AG04449 (cell line): ENCODE results near the gene RAB11FIP4.

Source experiments
- CTCF ChIA-PET: fragments of 350-600 bp; formaldehyde crosslinking; extraction: SDS; loops from one replicate; lab custom pipeline; 2021; ENCODE audit warnings: antibody characterized with exemption; lab: Yijun Ruan, JAX
- POLR2A ChIA-PET: fragments of 400-600, 350-600 bp; formaldehyde crosslinking; extraction: SDS; loops from one replicate; lab custom pipeline; 2020; ENCODE audit warnings: antibody characterized with exemption, inconsistent platforms; lab: Yijun Ruan, JAX
- DNase-seq: peaks from one replicate; pipeline ENCODE4 v3.0.0-alpha.2; 2010; ENCODE audit warnings: low read depth, low spot score
- H3K4me3 ChIP-seq: 2 replicates; pipeline ENCODE4 v1.5.1; 2011; ENCODE audit warnings: low read depth, mild to moderate bottlenecking, control low read depth, low read length
- CTCF ChIP-seq: IDR thresholded peaks from one replicate; pipeline ENCODE4 v1.5.1; 2011; ENCODE audit warnings: mild to moderate bottlenecking, moderate library complexity, low read length, control low read depth, inconsistent platforms; ENCODE audit not compliant: insufficient read depth; ENCODE audit errors: missing control alignments

RAB11FIP4 gene

GRCh38 chr17:31490019-31490650, 98.7 kb downstream of the RAB11FIP4 start:
- TF ChIP-seq CTCF: no peak
- DNase-seq: no peak
- H3K4me3 ChIP-seq: no peak overlapping the region
- ChIA-PET CTCF (no interaction called here), POLR2A (interaction anchor here (0.6 kb wide), 1 partner anchor 10 kb away, joined by 3 read pairs; no protein-coding TSS in a partner anchor)

- ChIA-PET POLR2A (no interaction called here), CTCF (interaction anchor here (1.1 kb wide), 1 partner anchor 54 kb away, joined by 4 read pairs; no protein-coding TSS in a partner anchor)
- no peak overlapping the region for H3K4me3 ChIP-seq
- no peak for TF ChIP-seq CTCF
- DNase-seq: no peak
Observed at GRCh38 chr17:31490671-31491375, 99.3 kb downstream of the RAB11FIP4 start.

GRCh38 chr17:31491376-31492131, 100.1 kb downstream of the RAB11FIP4 start:
- H3K4me3 ChIP-seq: no peak overlapping the region
- ChIA-PET CTCF (interaction anchor here (1.1 kb wide), 1 partner anchor 54 kb away, joined by 4 read pairs; no protein-coding TSS in a partner anchor), POLR2A (no interaction called here)
- DNase-seq: no peak
- TF ChIP-seq CTCF: no peak

- CTCF ChIA-PET: interaction anchor here (0.8 to 1.1 kb wide), 3 partner anchors 43 to 55 kb away, joined by 3 to 6 read pairs (median 4); no protein-coding TSS in a partner anchor
- no peak for DNase-seq
- POLR2A ChIA-PET: no interaction called here
- H3K4me3 ChIP-seq: no peak overlapping the region
- no peak for TF ChIP-seq CTCF
Observed at GRCh38 chr17:31492206-31492605, 100.7 kb downstream of the RAB11FIP4 start.

GRCh38 chr17:31492880-31493655, 101.6 kb downstream of the RAB11FIP4 start:
- ChIA-PET CTCF (interaction anchor here (0.8 to 1.0 kb wide), 2 partner anchors 42 to 56 kb away, joined by 3 to 6 read pairs; no protein-coding TSS in a partner anchor), POLR2A (no interaction called here)
- H3K4me3 ChIP-seq: no peak overlapping the region
- DNase-seq: no peak
- no peak for TF ChIP-seq CTCF
